Psoas muscle (tissue), 8 donors: Measurements from ENCODE around the gene HCLS1. TPM values are rescaled to one million over a fixed set of nuclear protein-coding genes. Genes with fewer than 3 reads are reported as not detected.

ENCODE experiments used
- ATAC-seq, 4 donors: fragments of 200-7000 bp; cut with Tn5 transposase; one replicate each; pipeline ENCODE4 v1.9.1; 2020; ENCODE audit warnings: moderate library complexity in 3 of 4, mild to moderate bottlenecking in 2 of 4
- DNase-seq, 2 donors: peaks; one replicate each; pipeline ENCODE4 v3.0.0-alpha.2; 2020
- H3K27ac ChIP-seq: fragments of 200-600 bp; one replicate; pipeline ENCODE4 v1.8.0; 2022
- H3K27me3 ChIP-seq, 3 donors: fragments of 200-600 bp in 1 of 3; one replicate each; pipeline versions ENCODE4 v1.6.1 to v1.8.0; 2013 to 2022; ENCODE audit warnings: low read length in 2 of 3, mild to moderate bottlenecking in 2 of 3, moderate library complexity in 1 of 3; ENCODE audit not compliant: insufficient read depth in 3 of 3
- H3K36me3 ChIP-seq, 2 donors: fragments of 200-600 bp in 1 of 2; one replicate each; pipeline versions ENCODE4 v1.6.1 to v1.8.0; 2013 to 2022; ENCODE audit warnings: low read depth in 1 of 2, mild to moderate bottlenecking in 1 of 2, moderate library complexity in 1 of 2; ENCODE audit not compliant: insufficient read depth in 1 of 2
- H3K4me1 ChIP-seq: fragments of 200-600 bp; one replicate; pipeline ENCODE4 v1.8.0; 2022
- H3K4me3 ChIP-seq: fragments of 200-600 bp; one replicate; pipeline ENCODE4 v1.8.0; 2022; ENCODE audit warnings: mild to moderate bottlenecking
- H3K9me3 ChIP-seq: fragments of 200-600 bp; one replicate; pipeline ENCODE4 v1.8.0; 2022
- WGBS, 3 donors: extraction: QIAGEN DNeasy Blood & Tissue Kit; methylation state at CpG; one replicate each; pipeline versions ENCODE4 v1.1.6 to v1.1.7; 2013; 5-methylcytosine and 5-hydroxymethylcytosine counted together
- intact Hi-C, 2 donors: fragments of 100-400 bp; cut with DNase I; formaldehyde crosslinking; loops; one replicate each; pipeline versions ENCODE4 v1.11.0 to v1.14.2; 2022
- polyA plus RNA-seq, 3 donors: library from polyadenylated mRNA; stranded (reverse); fragments of 200-250 nt; gene quantifications; one replicate each; pipeline ENCODE4 v1.2.3, GENCODE V29; 2013
- total RNA-seq, 4 donors: library from RNA; stranded (reverse); fragmentation: NEBNext Ultra II Directional in 2 of 4; extraction: Animal tissue kit (Norgen Biotek cat#: 25700) in 2 of 4; gene quantifications; one replicate each; pipeline versions ENCODE4 v1.2.1 to v1.2.4, GENCODE V29; 2021 to 2023
- TF ChIP-seq, protein P1 (sequence below): fragments of 200-600 bp; IDR thresholded peaks from one replicate; pipeline ENCODE4 v1.8.0; 2022; ENCODE audit warnings: antibody characterized with exemption
- donor health status: healthy with polysubstance abuse.
- donor health status: DM: no; HTN: no; CAD: no; lungs with moderate emphysema.
- donor health status: Bipolar disorder and iron deficiency.
- donor health status: healthy.
- donor health status: DM: yes; HTN: yes; CAD: no.
- donor health status: DM: no; HTN: no; CAD: no.
- donor health status: DM: no; HTN: no; CAD: no.
- donor health status: DM: yes; HTN: yes; CAD: no.

HCLS1 gene
- total and polyA plus RNA-seq, 7 donors, result 2.8 to 9.9 (median 6.9) TPM

DNA sequence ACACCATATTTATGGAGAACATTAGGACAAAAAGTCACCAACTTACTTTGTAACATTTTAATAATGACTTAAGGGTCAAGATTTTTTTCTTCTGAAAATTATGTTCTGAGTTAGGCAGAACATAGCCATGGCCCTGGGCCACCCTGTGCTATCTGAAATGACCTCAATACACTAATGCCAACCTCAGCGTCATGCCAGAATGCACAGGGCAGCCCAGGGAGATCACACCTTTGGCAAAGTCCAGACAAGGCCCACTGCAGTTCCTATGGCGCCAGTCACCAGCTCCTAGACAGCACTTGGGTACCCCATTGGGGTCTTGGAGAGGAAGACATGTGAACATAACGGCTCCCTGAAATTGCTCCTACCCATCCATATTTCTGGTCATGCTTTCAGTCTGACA lies 33.1 kb downstream of the HCLS1 start:
- Histone ChIP-seq H3K36me3 (peaks cover 0 to 44% of the 10 kb centered on the region in 2 donors), H3K4me1 (peaks cover 19% of the 10 kb centered on the region), H3K4me3 (no peak overlapping the region), H3K9me3 (no peaks in the 10 kb centered on the region), H3K27me3 (no peaks in the 10 kb centered on the region), H3K27ac (no peak overlapping the region)
- TF ChIP-seq, protein P1, sequence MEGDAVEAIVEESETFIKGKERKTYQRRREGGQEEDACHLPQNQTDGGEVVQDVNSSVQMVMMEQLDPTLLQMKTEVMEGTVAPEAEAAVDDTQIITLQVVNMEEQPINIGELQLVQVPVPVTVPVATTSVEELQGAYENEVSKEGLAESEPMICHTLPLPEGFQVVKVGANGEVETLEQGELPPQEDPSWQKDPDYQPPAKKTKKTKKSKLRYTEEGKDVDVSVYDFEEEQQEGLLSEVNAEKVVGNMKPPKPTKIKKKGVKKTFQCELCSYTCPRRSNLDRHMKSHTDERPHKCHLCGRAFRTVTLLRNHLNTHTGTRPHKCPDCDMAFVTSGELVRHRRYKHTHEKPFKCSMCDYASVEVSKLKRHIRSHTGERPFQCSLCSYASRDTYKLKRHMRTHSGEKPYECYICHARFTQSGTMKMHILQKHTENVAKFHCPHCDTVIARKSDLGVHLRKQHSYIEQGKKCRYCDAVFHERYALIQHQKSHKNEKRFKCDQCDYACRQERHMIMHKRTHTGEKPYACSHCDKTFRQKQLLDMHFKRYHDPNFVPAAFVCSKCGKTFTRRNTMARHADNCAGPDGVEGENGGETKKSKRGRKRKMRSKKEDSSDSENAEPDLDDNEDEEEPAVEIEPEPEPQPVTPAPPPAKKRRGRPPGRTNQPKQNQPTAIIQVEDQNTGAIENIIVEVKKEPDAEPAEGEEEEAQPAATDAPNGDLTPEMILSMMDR, result no peak
- intact Hi-C loops, result no loop called here
- DNase-seq (no peak), ATAC-seq (no peak)
- 60 to 72% (median 67%) methylated on average over 3 of the region's 3 CpGs for WGBS, 3 donors

DNA sequence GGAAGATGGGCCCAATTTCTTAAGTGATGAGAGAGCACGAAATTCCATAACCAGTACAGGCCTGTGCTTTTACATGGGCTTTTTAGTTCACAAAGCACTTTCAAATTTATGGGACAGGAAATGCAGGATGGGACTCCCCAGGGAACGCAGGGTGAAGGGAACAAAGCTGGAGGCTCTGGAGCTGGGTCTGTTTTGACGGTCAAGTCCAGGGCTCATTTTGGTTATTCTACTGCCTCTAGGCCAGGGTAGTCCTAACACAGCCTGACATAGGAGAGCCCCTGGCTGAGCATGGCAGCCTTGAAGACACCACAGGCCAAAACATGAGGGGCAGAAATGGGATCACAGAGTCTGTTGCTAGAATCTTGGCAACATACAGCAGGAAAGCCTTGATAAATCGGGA lies 33.5 kb downstream of the HCLS1 start:
- no peak overlapping the region for H3K27ac ChIP-seq

DNA sequence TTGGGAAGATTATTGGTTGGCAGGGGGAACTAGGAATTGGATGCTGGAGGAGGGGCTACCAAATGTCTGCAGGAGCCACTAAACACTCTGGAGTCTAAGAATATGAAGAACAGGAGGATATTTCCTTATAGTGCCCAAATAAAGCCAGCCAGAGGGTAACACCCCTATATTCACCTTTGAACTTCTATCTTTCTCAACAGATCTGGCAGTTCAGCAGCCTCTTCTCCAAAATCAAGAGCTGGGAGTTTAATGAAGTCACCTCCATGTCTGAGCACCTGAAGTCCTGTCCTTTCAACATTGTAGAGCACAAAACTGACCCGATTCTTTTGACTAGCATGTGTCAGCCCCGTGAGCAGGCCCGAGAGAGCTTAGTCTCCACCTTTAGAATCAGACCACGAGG lies 34.2 kb downstream of the HCLS1 start:
- Histone ChIP-seq H3K27me3 (no peaks in the 10 kb centered on the region), H3K27ac (no peak overlapping the region)
- ATAC-seq, result no peak

More for the DNA sequence above, 33.5 kb downstream of the HCLS1 start:
- TF ChIP-seq, protein P1, result no peak
- Histone ChIP-seq H3K4me3 (no peak overlapping the region), H3K9me3 (no peaks in the 10 kb centered on the region), H3K27me3 (no peaks in the 10 kb centered on the region), H3K4me1 (peaks cover 19% of the 10 kb centered on the region), H3K36me3 (peaks cover 0 to 48% of the 10 kb centered on the region in 2 donors)
- DNase-seq (no peak), ATAC-seq (no peak)
- 58 to 79% (median 64%) methylated on average over 4 of the region's 4 CpGs for WGBS, 3 donors
- intact Hi-C loops, result no loop called here

DNA sequence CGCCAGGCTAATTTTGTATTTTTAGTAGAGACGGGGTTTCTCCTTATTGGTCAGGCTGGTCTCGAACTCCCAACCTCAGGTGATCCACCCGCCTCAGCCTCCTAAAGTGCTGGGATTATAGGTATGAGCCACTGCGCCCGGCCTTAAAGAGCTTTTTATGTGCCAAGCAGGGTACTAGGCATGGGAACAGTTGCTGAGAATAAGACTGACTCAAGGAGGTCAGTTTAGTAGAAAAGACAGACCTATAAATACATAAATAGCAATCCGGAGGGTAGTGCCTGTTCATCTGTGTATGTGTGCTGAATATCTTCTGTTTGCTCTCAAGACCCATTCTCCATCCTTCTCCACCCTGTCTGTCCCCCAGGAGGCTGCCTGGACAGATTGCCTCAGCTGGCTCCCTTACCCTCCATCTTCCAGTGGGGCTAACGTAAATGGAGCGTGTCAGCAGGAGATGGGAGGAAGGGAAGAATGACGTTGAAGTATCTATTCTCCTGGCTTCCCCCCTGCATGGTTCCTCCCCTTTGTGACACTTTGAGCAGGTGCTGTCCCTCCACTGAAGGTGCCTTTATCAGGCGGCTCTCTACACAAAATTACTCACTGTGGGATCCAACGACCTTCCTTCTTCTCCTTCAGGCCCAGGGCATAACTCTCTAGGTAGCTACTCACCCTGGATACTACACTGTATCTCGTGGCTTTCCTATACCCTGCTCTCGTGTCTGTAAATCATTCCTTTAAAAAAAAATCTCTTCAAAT lies 36.4 kb downstream of the HCLS1 start:
- TF ChIP-seq, protein P1, result no peak
- no peak for DNase-seq
- Histone ChIP-seq H3K27ac (peak overlapping the region; percentile 32), H3K36me3 (peaks cover 6 to 70% of the 10 kb centered on the region in 2 donors), H3K9me3 (no peaks in the 10 kb centered on the region), H3K27me3 (no peaks in the 10 kb centered on the region), H3K4me1 (peaks cover 19% of the 10 kb centered on the region), H3K4me3 (no peak overlapping the region)
- ATAC-seq, result peak; percentile 62 to 81 (median 68)
- intact Hi-C loops, result no loop called here
- 52 to 61% (median 55%) methylated on average over 14 of the region's 14 CpGs for WGBS, 3 donors

More for the DNA sequence above, 34.2 kb downstream of the HCLS1 start:
- H3K36me3 ChIP-seq, result peaks cover 0 to 55% of the 10 kb centered on the region in 2 donors
- TF ChIP-seq, protein P1, result no peak
- intact Hi-C loops, result no loop called here
- no peak for DNase-seq
- no peak overlapping the region for H3K4me3 ChIP-seq
- H3K9me3 ChIP-seq, result no peaks in the 10 kb centered on the region
- H3K4me1 ChIP-seq, result peaks cover 19% of the 10 kb centered on the region
- 68 to 95% (median 84%) methylated on average over 4 of the region's 4 CpGs for WGBS, 3 donors
